Panc1 (cell line): ENCODE measurements around the gene CFDP1.

ENCODE experiments used
- CTCF ChIP-seq: fragments of 450-650 bp; IDR thresholded peaks from 2 replicates; pipeline ENCODE4 v1.5.1; 2017; ENCODE audit warnings: mild to moderate bottlenecking
- POLR2AphosphoS5 ChIP-seq: IDR thresholded peaks from 2 replicates; pipeline ENCODE4 v1.6.1; 2012; ENCODE audit warnings: mild to moderate bottlenecking, low read depth, low read length, moderate library complexity
- SIN3A ChIP-seq: IDR thresholded peaks from 2 replicates; pipeline ENCODE4 v1.6.1; 2012; ENCODE audit warnings: low read depth, mild to moderate bottlenecking, low read length, moderate library complexity, borderline replicate concordance; ENCODE audit not compliant: insufficient read depth
- TCF7L2 ChIP-seq: IDR thresholded peaks from 2 replicates; pipeline ENCODE4 v1.6.1; 2011; ENCODE audit warnings: mild to moderate bottlenecking, low read depth, low read length, inconsistent platforms

- TF ChIP-seq CTCF (no peak), POLR2AphosphoS5 (no peak), SIN3A (no peak), TCF7L2 (no peak)
These were observed 110.1 kb downstream of the CFDP1 start for GRCh38 chr16:75323198-75323597.
